ENCODE data around the gene RYR3.

RYR3 gene

GRCh38 chr15:33716025-33716424, 405.3 kb downstream of the RYR3 start:
- DNase-seq (ENCODE audit: low read depth), result no peak

DNA sequence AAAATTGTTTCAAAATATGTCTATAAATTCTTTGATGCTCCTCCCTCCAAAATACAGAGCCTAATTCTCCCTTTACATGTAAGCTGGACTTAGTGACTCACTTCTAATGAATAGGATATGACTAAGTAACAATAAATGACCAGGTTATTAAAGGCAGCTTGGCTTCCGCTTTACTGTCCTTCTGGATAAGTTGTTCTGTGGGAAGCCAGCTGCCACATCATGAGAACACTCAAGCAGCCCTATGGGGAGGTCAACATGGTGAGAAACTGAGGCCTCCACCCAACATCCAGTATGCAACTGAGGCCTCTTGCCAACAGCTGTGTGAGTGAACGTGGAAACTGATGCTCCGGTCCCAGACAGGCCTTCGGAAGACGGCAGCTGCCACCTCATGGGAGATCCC, 410.2 kb downstream of the RYR3 start:
- DNase-seq (ENCODE audit: low read depth), result no peak

DNA sequence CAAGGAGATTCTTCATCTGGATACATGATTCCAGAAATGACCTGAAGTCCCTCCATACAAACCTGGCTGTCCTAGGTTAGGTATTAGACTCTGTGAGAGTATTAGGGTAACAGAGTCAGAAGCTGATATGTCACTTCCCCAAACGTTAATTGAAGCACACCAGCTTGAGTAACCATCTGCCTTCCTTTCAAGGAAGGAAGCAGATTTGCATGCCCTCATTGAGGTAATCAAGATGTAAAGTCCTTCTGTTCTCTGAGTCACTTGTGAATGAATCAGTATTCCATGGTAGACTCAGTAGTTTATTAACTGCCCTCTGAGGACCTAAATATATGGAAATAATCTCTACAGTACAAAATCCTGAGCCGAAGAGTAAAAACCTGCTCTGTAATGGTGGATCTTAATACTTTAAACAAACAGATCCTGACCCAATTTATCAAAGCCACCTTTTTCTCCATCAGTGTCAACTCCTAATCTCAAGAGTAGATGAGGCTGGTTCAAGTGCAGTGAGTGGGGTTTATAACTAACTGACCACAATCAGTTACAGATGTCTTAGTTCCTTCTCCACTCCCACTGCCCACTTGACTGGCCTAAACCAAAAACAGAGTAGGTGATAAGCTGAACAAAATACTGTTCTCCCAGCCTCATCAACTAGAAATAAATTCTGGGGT, 411.4 kb downstream of the RYR3 start:
- DNase-seq (ENCODE audit: low read depth), result no peak

GRCh38 chr15:33722673-33723015, 411.9 kb downstream of the RYR3 start:
- no peak for DNase-seq (ENCODE audit: low read depth)

GRCh38 chr15:33724321-33725036, 413.7 kb downstream of the RYR3 start:
- DNase-seq (ENCODE audit: low read depth), result no peak

- DNase-seq (ENCODE audit: low read depth), result no peak
Observed at GRCh38 chr15:33729653-33730052, 418.9 kb downstream of the RYR3 start.

DNA sequence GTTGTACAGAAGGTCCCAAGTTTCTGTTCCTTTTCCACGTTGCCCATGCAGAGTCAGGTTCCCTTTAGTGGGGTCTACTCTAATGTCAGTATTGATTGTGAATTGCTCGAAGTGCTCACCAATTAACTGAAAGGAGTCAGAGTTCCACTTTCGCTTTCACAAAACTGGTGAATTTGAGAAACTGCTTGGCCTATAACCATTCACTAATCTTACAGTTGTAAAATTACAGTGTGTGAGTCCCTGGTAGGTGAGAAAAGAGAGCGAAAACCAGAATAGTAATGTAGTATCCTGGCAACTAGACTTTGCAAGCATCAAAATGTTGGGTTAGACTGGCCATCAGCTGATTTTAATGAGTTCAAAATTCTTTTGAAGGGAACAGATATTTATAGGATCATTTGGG, 420.0 kb downstream of the RYR3 start:
- no peak for DNase-seq (ENCODE audit: low read depth)

- DNase-seq (ENCODE audit: low read depth), result no peak
Observed at GRCh38 chr15:33735143-33735542, 424.4 kb downstream of the RYR3 start.

DNA sequence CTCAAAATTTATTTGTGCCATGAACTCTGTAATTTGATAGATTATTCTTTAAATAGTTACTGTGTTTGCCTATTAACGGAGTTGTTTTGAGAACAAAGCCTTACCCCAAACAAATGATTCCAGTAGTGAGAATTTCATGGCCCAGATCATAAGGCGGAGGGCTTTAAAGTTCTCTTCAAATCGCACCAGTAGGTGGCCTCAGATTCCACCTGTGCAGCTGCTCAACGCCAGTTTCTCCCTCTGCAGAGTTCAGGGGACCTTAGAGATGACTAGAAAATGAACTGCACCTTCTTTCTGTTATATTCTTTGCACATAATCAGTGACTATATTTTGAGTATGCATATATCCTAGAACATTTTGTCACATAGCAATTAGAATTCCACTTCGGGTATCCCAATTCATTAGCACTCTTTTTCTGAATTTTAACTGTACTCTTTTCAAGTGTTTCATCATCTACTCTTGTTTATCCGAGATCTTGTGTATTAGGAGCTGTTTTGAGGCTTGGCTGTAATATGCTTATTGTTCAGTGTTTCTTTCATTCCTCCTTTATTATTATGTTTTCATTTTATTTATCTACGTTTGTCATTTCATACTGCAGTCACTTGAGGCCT, 425.0 kb downstream of the RYR3 start:
- DNase-seq (ENCODE audit: low read depth), result no peak

- DNase-seq (ENCODE audit: low read depth), result no peak
Observed at GRCh38 chr15:33737687-33738601, 427.2 kb downstream of the RYR3 start.

- DNase-seq (ENCODE audit: low read depth), result no peak
Observed at GRCh38 chr15:33738941-33739664, 428.3 kb downstream of the RYR3 start.

DNA sequence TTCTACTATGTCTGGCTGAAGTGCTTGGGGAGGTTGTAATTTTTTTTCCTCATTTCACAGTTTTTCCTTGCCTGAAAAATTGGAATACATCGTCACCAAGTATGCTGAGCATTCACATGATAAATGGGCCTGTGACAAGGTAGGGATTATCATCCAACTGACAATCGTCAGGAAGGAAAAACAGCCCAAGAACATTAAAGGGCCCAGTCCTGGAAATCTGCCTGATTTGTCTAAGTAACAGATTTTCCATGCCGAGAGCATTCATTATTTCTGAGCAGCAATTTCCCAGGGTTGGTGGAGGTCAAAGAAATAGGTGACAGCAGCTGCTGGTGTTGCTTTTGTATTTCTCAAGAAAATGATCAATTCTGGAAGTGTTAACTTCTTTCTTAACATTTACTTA, 431.5 kb downstream of the RYR3 start:
- DNase-seq (ENCODE audit: low read depth), result no peak

GRCh38 chr15:33742800-33743199, 432.0 kb downstream of the RYR3 start:
- no peak for DNase-seq (ENCODE audit: low read depth)

- no peak for DNase-seq (ENCODE audit: low read depth)
Observed at GRCh38 chr15:33746203-33746602, 435.4 kb downstream of the RYR3 start.

DNA sequence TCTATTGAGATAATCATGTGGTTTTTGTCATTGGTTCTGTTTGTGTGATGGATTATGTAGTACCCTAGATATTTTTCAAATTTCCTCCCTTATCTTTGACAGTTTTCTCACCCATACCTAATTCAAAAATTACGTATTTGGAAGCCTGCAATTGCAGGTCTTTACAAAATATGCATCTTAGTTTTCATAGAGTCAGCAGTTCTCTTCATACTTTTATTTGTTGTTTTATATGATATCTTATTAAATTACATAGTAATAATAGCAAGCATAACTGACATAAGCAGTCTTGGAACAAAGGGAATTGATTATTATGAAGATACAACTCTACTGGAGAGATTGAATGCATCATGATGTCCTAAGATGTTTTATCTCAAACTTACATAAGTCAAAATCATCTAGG, 442.2 kb downstream of the RYR3 start:
- no peak for DNase-seq (ENCODE audit: low read depth)

DNA sequence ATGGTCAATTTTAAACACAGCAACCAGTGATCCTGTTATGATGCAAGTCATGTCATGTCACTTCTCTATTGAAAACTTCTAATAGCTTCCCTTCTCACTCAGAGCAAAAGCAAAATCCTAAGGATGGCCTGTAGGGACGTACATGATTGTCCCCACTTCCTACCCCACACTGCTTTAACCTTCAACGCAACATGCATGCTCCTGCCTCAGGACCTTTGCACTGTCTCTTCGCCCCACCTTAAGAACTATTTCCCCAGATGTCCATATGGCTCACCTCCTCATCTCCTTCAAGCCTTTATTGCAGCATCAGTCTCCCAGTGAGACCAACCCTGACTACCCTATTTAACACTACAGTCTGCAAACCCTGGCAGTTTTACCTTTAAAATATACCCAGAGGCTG, 443.5 kb downstream of the RYR3 start:
- no peak for DNase-seq (ENCODE audit: low read depth)

DNA sequence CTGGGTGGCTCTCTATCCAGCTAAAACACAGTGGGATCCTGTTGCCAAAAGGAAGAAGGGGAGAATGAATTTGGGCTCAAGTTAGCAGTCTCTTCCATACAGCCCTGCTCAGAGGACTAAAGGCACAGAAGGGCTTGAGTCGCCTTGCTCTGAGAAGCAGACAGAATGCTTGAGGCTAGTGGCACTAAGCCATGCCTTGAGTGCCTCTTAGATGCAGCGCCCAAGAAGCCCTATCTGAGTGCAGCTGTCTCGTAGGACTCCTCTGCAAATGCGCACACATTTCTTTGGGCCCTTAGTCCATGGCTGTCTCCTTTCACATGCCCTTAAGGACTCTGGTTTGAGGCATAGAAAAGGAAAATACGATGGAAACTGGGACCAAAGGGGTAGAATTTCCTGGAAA, 446.2 kb downstream of the RYR3 start:
- no peak for DNase-seq (ENCODE audit: low read depth)

GRCh38 chr15:33757516-33758232, 446.9 kb downstream of the RYR3 start:
- DNase-seq (ENCODE audit: low read depth), result no peak

DNA sequence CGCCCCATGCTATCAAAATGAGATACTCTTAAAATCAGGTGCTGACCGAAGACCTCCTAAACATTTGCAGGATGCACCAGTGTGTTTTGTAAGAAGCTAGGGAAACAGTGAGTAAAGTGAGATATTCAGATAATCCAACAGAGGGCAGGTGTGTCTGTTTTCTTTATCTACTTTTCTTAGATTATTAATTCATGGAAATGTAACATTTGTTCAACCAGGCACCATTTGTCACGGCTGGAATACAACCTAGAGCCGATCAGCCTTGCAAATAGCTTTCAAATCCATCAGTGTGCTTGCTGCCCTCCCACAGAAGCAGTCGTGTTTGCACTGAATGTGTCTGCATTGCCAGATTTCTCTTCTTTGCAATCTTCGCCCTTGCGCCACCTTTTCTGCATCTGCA, 455.6 kb downstream of the RYR3 start:
- DNase-seq (ENCODE audit: low read depth), result no peak

DNA sequence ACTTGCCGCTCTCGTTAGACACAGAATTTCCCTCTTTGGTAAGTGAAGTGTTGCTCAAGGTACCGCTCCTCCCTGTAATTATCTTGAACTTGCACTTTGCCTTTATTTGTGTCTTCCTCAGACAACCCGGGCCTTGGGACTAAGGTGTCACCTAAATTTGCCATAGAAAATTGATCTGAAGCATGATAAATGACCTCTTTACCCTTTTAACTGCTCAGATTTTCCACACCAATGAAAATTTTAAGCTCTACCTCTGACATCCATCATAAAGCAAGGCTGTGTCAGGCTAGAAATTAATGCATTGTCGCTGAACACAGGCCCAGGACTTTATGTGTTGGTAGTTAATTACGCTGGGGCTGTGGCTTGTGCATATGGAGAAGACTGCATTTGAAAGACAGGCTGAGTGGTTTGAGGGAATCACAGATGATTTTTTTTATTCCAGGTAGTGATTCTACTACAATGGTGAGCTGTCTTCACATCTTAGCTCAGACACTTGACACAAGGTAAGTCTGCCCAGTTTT, 458.0 kb downstream of the RYR3 start:
- no peak for DNase-seq (ENCODE audit: low read depth)

GRCh38 chr15:33773969-33774368, 463.2 kb downstream of the RYR3 start:
- DNase-seq (ENCODE audit: low read depth), result no peak

All from CMK (cell line).